Heart left ventricle (tissue), 16 donors: Measurements from ENCODE around the gene STRA8. TPM values are rescaled to one million over a fixed set of nuclear protein-coding genes. Genes with fewer than 3 reads are reported as not detected.

Source experiments
- ATAC-seq, 4 donors: fragments of 200-7000 bp; cut with Tn5 transposase; one replicate each; pipeline ENCODE4 v1.9.1; 2020 to 2022; ENCODE audit warnings: moderate library complexity in 4 of 4, mild to moderate bottlenecking in 3 of 4, moderate number of reproducible peaks in 1 of 4
- DNase-seq, 5 donors: peaks; one replicate each; pipeline ENCODE4 v3.0.0-alpha.2; 2020
- H3K27ac ChIP-seq, 12 donors: fragments of 200-600 bp; sonication (generic) in 4 of 12; one replicate each; pipeline versions ENCODE4 v1.5.0 to v1.8.0; 2016 to 2022; ENCODE audit warnings: mild to moderate bottlenecking in 2 of 12
- H3K27me3 ChIP-seq, 9 donors: fragments of 200-600 bp; sonication (generic) in 2 of 9; one replicate each; pipeline versions ENCODE4 v1.5.1 to v1.8.0; 2016 to 2022; ENCODE audit warnings: mild to moderate bottlenecking in 3 of 9
- H3K36me3 ChIP-seq, 9 donors: fragments of 200-600 bp; sonication (generic) in 2 of 9; one replicate each; pipeline versions ENCODE4 v1.5.0 to v1.8.0; 2018 to 2022; ENCODE audit warnings: mild to moderate bottlenecking in 2 of 9
- H3K4me1 ChIP-seq, 12 donors: fragments of 200-600 bp; sonication (generic) in 4 of 12; one replicate each; pipeline versions ENCODE4 v1.5.0 to v1.8.0; 2016 to 2022; ENCODE audit warnings: mild to moderate bottlenecking in 3 of 12
- H3K4me3 ChIP-seq, 12 donors: fragments of 200-600 bp; sonication (generic) in 4 of 12; one replicate each; pipeline versions ENCODE4 v1.5.0 to v1.8.0; 2017 to 2022; ENCODE audit warnings: mild to moderate bottlenecking in 9 of 12, moderate library complexity in 4 of 12
- H3K9me3 ChIP-seq, 12 donors: fragments of 200-600 bp; sonication (generic) in 4 of 12; one replicate each; pipeline versions ENCODE4 v1.5.0 to v1.8.0; 2016 to 2022; ENCODE audit warnings: mild to moderate bottlenecking in 1 of 12
- CTCF ChIP-seq, 12 donors: fragments of 200-600 bp; sonication (generic) in 4 of 12; IDR thresholded peaks; one replicate each; pipeline versions ENCODE4 v1.5.0 to v1.8.0; 2018 to 2022; ENCODE audit warnings: antibody characterized with exemption in 12 of 12, mild to moderate bottlenecking in 5 of 12
- POLR2A ChIP-seq, 2 donors: fragments of 450-650 bp; IDR thresholded peaks; one replicate each; pipeline ENCODE4 v1.6.1; 2017; ENCODE audit warnings: antibody characterized with exemption in 2 of 2, mild to moderate bottlenecking in 2 of 2, moderate library complexity in 2 of 2
- WGBS, 4 donors: extraction: QIAGEN DNeasy Blood & Tissue Kit in 2 of 4; methylation state at CpG; one replicate each; pipeline versions ENCODE4 v1.1.5 to v1.1.7; 2013 to 2018; 5-methylcytosine and 5-hydroxymethylcytosine counted together
- intact Hi-C, 10 donors: fragments of 100-400 bp; cut with DNase I; formaldehyde crosslinking; loops; one replicate each; pipeline versions ENCODE4 v1.11.1 to v1.14.2; 2022
- microRNA-seq, 4 donors: library from miRNA; unstranded; fragments of <30 nt; microRNA quantifications; one replicate each; pipeline versions ENCODE4 to v1.2.0, GENCODE V29; 2017 to 2020
- polyA plus RNA-seq, 2 donors: library from polyadenylated mRNA; stranded (reverse); fragments of 200-250 nt; gene quantifications; one replicate each; pipeline ENCODE4 v1.2.3, GENCODE V29; 2013
- total RNA-seq, 9 donors: library from RNA; depleted of rRNA in 2 of 9; stranded (reverse); fragments of >200 nt in 2 of 9; fragmentation: NEBNext Ultra II Directional in 3 of 9; extraction: Animal tissue kit (Norgen Biotek cat#: 25700) in 3 of 9; gene quantifications; one replicate each; pipeline versions ENCODE4 v1.1.0 to v1.2.4, GENCODE V29; 2016 to 2023
- donor health status: ischemic (EF 13 %, LVEDD 7.1; RV severe dilation, severe dysfunction).
- donor health status: healthy with polysubstance abuse.
- donor health status: DM: no; HTN: yes; CAD: no.
- donor health status: DM: no; HTN: no; CAD: no.
- donor health status: ischemic (EF 25% LVEDD 6.9; RV normal size, moderate dysfunction).
- donor health status: ischemic (EF 25% LVEDD 5.7; RV mildly dilated, moderate dysfunction).
- donor health status: healthy.
- donor health status: DM: yes; HTN: yes; CAD: no.
- donor health status: ischemic (EF 35%, LVEDD 5.7; RV mildly dilated, moderate dysfunction).
- donor health status: nonischemic (EF 11% LVEDD 7.7; RV severe dilation, severe dysfunction).
- donor health status: DM: yes; HTN: yes; CAD: no.
- donor health status: PGD.
- donor health status: ischemic (EF 29% LVEDD 5.4; RV normal size, mild dysfunction).
- donor health status: nonischemic (EF 23%, LVEDD 6.1; RV moderate dilation, normal function).

STRA8 gene
- total and polyA plus RNA-seq, 11 donors: not detected

GRCh38 chr7:135299235-135299634 lies 65.6 kb downstream of the STRA8 start:
- Histone ChIP-seq H3K36me3 (no peaks in the 10 kb centered on the region), H3K4me1 (no peaks in the 10 kb centered on the region), H3K9me3 (peaks cover 0 to 14% (median 0%) of the 10 kb centered on the region in 12 donors), H3K27me3 (no peaks in the 10 kb centered on the region), H3K27ac (no peak overlapping the region), H3K4me3 (no peak overlapping the region)
- TF ChIP-seq CTCF (IDR thresholded peaks at IDR 0.05) (no peak), POLR2A (IDR thresholded peaks at IDR 0.05) (no peak)
- 67 to 72% (median 69%) methylated on average over 6 of the region's 6 CpGs for WGBS, 4 donors
- ATAC-seq (no peak), DNase-seq (no peak)
- intact Hi-C loops: no loop called here

DNA sequence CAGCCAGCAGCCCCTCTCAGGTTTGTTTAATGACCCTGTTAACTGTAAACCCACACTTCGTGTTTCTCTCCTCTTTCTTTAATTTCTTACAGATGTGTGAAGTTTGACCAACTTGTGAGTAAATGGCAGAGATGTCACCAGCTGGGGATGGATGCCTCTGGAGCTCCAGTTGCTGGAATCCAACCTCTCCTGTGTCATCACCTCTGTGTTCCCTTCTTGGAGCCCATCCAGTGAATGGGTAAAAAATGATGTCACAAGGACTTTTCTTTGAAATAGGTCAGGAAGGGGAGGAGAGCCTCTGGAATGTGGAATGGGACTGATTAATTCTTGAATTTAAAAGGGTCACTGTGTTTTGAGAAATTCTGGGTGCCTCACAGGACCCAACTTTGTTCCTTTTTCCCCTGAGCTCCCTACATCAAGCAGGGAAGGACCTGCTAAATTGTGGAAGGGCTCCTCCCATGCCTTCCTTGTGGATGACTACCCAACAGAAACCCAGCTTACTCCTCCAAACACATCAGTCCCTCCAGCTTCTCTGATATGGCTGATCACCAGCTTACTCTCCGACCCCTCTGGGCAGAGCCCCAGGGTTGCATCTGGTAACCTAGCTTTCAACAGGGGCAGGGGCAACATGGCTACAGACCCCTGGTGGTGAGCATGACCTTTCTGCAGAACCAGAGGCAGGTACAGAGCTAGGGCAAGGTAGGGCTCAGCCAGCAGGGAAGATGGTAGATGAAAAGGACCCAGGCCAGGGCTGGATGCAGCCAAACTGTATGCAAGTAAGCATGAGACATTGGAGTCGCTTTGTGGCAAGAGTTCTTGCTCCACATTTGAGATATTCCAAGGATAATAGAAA lies 67.5 kb downstream of the STRA8 start:
- Histone ChIP-seq H3K9me3 (peaks cover 0 to 14% (median 0%) of the 10 kb centered on the region in 12 donors), H3K4me1 (no peaks in the 10 kb centered on the region), H3K27ac (no peak overlapping the region), H3K27me3 (no peaks in the 10 kb centered on the region), H3K36me3 (no peaks in the 10 kb centered on the region), H3K4me3 (no peak overlapping the region)
- TF ChIP-seq POLR2A (IDR thresholded peaks at IDR 0.05) (no peak), CTCF (IDR thresholded peaks at IDR 0.05) (no peak)
- no peak for DNase-seq
- intact Hi-C loops: no loop called here
- 78 to 87% (median 85%) methylated on average over 3 of the region's 3 CpGs for WGBS, 4 donors
- ATAC-seq: no peak

Small RNAs within 50 kb of the gene (microRNA-seq; reads per million reads assigned to microRNA genes)
- 0 to 0.21 (median 0.06) reads per million in 4 donors for gene MIR6509

Other genes starting within 250 kb of the STRA8 start
- gene AGBL3, start 247.3 kb upstream of the STRA8 start, total RNA-seq: 1 to 10 TPM in 4 of 9 donors, under 1 TPM in 5; 0.40 to 1.5 (median 0.93) TPM
- under 1 TPM; 0.83 to 0.99 TPM for gene AGBL3, start 247.3 kb upstream of the STRA8 start, polyA plus RNA-seq
- 100 to 1,000 TPM in 1 of 9 donors, 10 to 100 TPM in 8; 11.9 to 131 (median 29.5) TPM for gene TMEM140, start 85.8 kb upstream of the STRA8 start, total RNA-seq
- gene TMEM140, start 85.8 kb upstream of the STRA8 start, polyA plus RNA-seq: 10 to 100 TPM in 1 of 2 donors, 1 to 10 TPM in 1; 6.7 to 26.5 TPM
- gene CYREN, start 63.1 kb upstream of the STRA8 start, total RNA-seq: 10 to 100 TPM; 18.4 to 35.8 (median 24.9) TPM
- gene CYREN, start 63.1 kb upstream of the STRA8 start, polyA plus RNA-seq: 10 to 100 TPM; 19.5 to 35.8 TPM
- gene WDR91, start 22.3 kb upstream of the STRA8 start, total RNA-seq: 10 to 100 TPM in 1 of 9 donors, 1 to 10 TPM in 8; 3.4 to 11.4 (median 5.8) TPM
- gene WDR91, start 22.3 kb upstream of the STRA8 start, polyA plus RNA-seq: 1 to 10 TPM; 3.0 to 4.4 TPM